IMR-90 (cell line): ENCODE measurements around the gene TRPC4AP. TPM values are rescaled to one million over a fixed set of nuclear protein-coding genes. Genes with fewer than 3 reads are reported as not detected.

Source experiments
- ATAC-seq: fragments of 200-7000 bp; cut with Tn5 transposase; 2 replicates; pipeline ENCODE4 v1.9.1; 2020; ENCODE audit warnings: low read depth, mild to moderate bottlenecking, moderate library complexity
- BruUV-seq: library from RNA; stranded (reverse); fragments of 400-500 nt; replicated peaks from 2 replicates; lab custom pipeline; 2021; lab: Mats Ljungman, UMichigan
- CTCF ChIA-PET: fragments of 300-600 bp; formaldehyde crosslinking; extraction: SDS; loops from one replicate; lab custom pipeline; 2021; ENCODE audit warnings: antibody characterized with exemption; lab: Yijun Ruan, JAX
- POLR2A ChIA-PET: fragments of 300-600 bp; sonication (Branson Sonifier 250); formaldehyde crosslinking; loops from one replicate; lab custom pipeline; 2022; ENCODE audit warnings: antibody characterized with exemption; ENCODE audit not compliant: unreplicated experiment; lab: Charles Lee
- DNase-seq: peaks from one replicate; pipeline ENCODE4 v3.0.0; 2013
- H2AFZ ChIP-seq: replicated peaks from 2 replicates; pipeline ENCODE3; 2013; ENCODE audit warnings: low read length, mild to moderate bottlenecking; ENCODE audit not compliant: poor library complexity
- H2AK5ac ChIP-seq: 2 replicates; pipeline ENCODE4 v1.6.1; 2013; ENCODE audit warnings: low read depth, low read length, inconsistent platforms
- H2AK9ac ChIP-seq: replicated peaks from 2 replicates; pipeline ENCODE3; 2013; ENCODE audit warnings: mild to moderate bottlenecking, low read depth, low read length, moderate library complexity; ENCODE audit not compliant: poor library complexity
- H2BK120ac ChIP-seq: 2 replicates; pipeline ENCODE4 v1.6.1; 2013; ENCODE audit warnings: low read depth, low read length, inconsistent platforms
- H2BK15ac ChIP-seq: 3 replicates; pipeline ENCODE4 v1.6.1; 2013; ENCODE audit warnings: low read depth, low read length, inconsistent platforms
- H2BK20ac ChIP-seq: 2 replicates; pipeline ENCODE4 v1.6.1; 2013; ENCODE audit warnings: low read depth, mild to moderate bottlenecking, inconsistent platforms, low read length, moderate library complexity
- H2BK5ac ChIP-seq: 2 replicates; pipeline ENCODE4 v1.6.1; 2013; ENCODE audit warnings: mild to moderate bottlenecking, low read depth, low read length, inconsistent platforms; ENCODE audit not compliant: poor library complexity, severe bottlenecking
- H3K14ac ChIP-seq: replicated peaks from 2 replicates; pipeline ENCODE4 v1.6.1; 2013; ENCODE audit warnings: low read depth, low read length, inconsistent platforms
- H3K18ac ChIP-seq: 2 replicates; pipeline ENCODE4 v1.6.1; 2013; ENCODE audit warnings: low read depth, low read length, control low read depth
- H3K23ac ChIP-seq: 2 replicates; pipeline ENCODE4 v1.6.1; 2013; ENCODE audit warnings: low read depth, low read length, inconsistent platforms
- H3K27ac ChIP-seq: 2 replicates; pipeline ENCODE4 v1.5.1; 2013; ENCODE audit warnings: mild to moderate bottlenecking, control low read depth, low read length; ENCODE audit not compliant: insufficient read depth
- H3K27me3 ChIP-seq: 2 replicates; pipeline ENCODE4 v1.6.1; 2013; ENCODE audit warnings: low read length; ENCODE audit not compliant: control insufficient read depth, insufficient read depth
- H3K36me3 ChIP-seq: 2 replicates; pipeline ENCODE4 v1.6.1; 2013; ENCODE audit warnings: low read length, mixed read lengths; ENCODE audit not compliant: control insufficient read depth, insufficient read depth
- H3K4ac ChIP-seq: 2 replicates; pipeline ENCODE4 v1.6.1; 2013; ENCODE audit warnings: low read depth, low read length, inconsistent platforms
- H3K4me1 ChIP-seq: 2 replicates; pipeline ENCODE4 v1.6.1; 2013; ENCODE audit warnings: low read length, mixed read lengths; ENCODE audit not compliant: control insufficient read depth, insufficient read depth
- H3K4me2 ChIP-seq: 2 replicates; pipeline ENCODE4 v1.6.1; 2013; ENCODE audit warnings: low read depth, mild to moderate bottlenecking, control low read depth, low read length, moderate library complexity
- H3K4me3 ChIP-seq: 2 replicates; pipeline ENCODE4 v1.5.1; 2013; ENCODE audit warnings: low read depth, mild to moderate bottlenecking, control low read depth, low read length, moderate library complexity; ENCODE audit not compliant: insufficient read depth
- H3K56ac ChIP-seq: 2 replicates; pipeline ENCODE4 v1.6.1; 2013; ENCODE audit warnings: low read length, inconsistent platforms; ENCODE audit not compliant: insufficient read depth; ENCODE audit errors: extremely low read depth
- H3K79me1 ChIP-seq, 2 experiments: 2 replicates each; pipeline ENCODE4 v1.6.1; 2013; ENCODE audit warnings: low read length in 2 of 2, inconsistent platforms in 1 of 2, low read depth in 1 of 2
- H3K9ac ChIP-seq: 2 replicates; pipeline ENCODE4 v1.6.1; 2013; ENCODE audit warnings: low read depth, low read length, control low read depth
- H3K9me1 ChIP-seq: 2 replicates; pipeline ENCODE4 v1.6.1; 2013; ENCODE audit warnings: low read length, inconsistent platforms; ENCODE audit not compliant: insufficient read depth
- H3K9me3 ChIP-seq: 2 replicates; pipeline ENCODE4 v1.6.1; 2013; ENCODE audit warnings: low read length; ENCODE audit not compliant: control insufficient read depth, insufficient read depth
- H4K20me1 ChIP-seq: 2 replicates; pipeline ENCODE4 v1.6.1; 2013; ENCODE audit warnings: low read length, inconsistent platforms; ENCODE audit not compliant: insufficient read depth
- H4K5ac ChIP-seq: 2 replicates; pipeline ENCODE4 v1.6.1; 2013; ENCODE audit warnings: mild to moderate bottlenecking, low read depth, low read length, control low read depth
- H4K8ac ChIP-seq, 2 experiments: 2 replicates each; pipeline ENCODE4 v1.6.1; 2013; ENCODE audit warnings: low read depth in 2 of 2, low read length in 2 of 2, control low read depth in 1 of 2, inconsistent platforms in 1 of 2
- H4K91ac ChIP-seq: 2 replicates; pipeline ENCODE4 v1.6.1; 2013; ENCODE audit warnings: low read depth, low read length, inconsistent platforms; ENCODE audit not compliant: insufficient read depth
- BHLHE40 ChIP-seq: fragments of 150-350 bp; IDR thresholded peaks from 2 replicates; pipeline ENCODE4 v1.6.1; 2016; ENCODE audit warnings: mild to moderate bottlenecking, low read depth, low read length
- CEBPB ChIP-seq: IDR thresholded peaks from 2 replicates; pipeline ENCODE4 v1.6.1; 2012; ENCODE audit warnings: low read depth, low read length, improper control_type of control experiment
- CHD1 ChIP-seq: IDR thresholded peaks from 2 replicates; pipeline ENCODE4 v1.6.1; 2012; ENCODE audit warnings: low read depth, low read length, improper control_type of control experiment
- CTCF ChIP-seq: conservative IDR thresholded peaks from 2 replicates; pipeline ENCODE4 v1.5.1; 2012; ENCODE audit warnings: mild to moderate bottlenecking, low read depth, low read length, improper control_type of control experiment
- ELK1 ChIP-seq: fragments of 150-350 bp; IDR thresholded peaks from 2 replicates; pipeline ENCODE4 v1.6.1; 2016; ENCODE audit warnings: low read depth, mild to moderate bottlenecking, low read length, moderate library complexity, borderline replicate concordance
- FOS ChIP-seq: fragments of 150-350 bp; IDR thresholded peaks from 2 replicates; pipeline ENCODE4 v1.6.1; 2016; ENCODE audit warnings: low read depth, low read length
- MAFK ChIP-seq: IDR thresholded peaks from 2 replicates; pipeline ENCODE4 v1.6.1; 2012; ENCODE audit warnings: low read depth, low read length, improper control_type of control experiment
- MAZ ChIP-seq: IDR thresholded peaks from 2 replicates; pipeline ENCODE4 v1.6.1; 2012; ENCODE audit warnings: low read depth, mild to moderate bottlenecking, low read length, improper control_type of control experiment, moderate library complexity, borderline replicate concordance
- MXI1 ChIP-seq: IDR thresholded peaks from 2 replicates; pipeline ENCODE4 v1.6.1; 2012; ENCODE audit warnings: low read depth, mild to moderate bottlenecking, low read length, moderate library complexity, borderline replicate concordance
- NFE2L2 ChIP-seq: fragments of 150-350 bp; IDR thresholded peaks from 2 replicates; pipeline ENCODE4 v1.6.1; 2016; ENCODE audit warnings: low read depth, mild to moderate bottlenecking, low read length
- POLR2A ChIP-seq: IDR thresholded peaks from 2 replicates; pipeline ENCODE4 v1.6.1; 2012; ENCODE audit warnings: mild to moderate bottlenecking, low read depth, low read length
- RAD21 ChIP-seq: IDR thresholded peaks from 2 replicates; pipeline ENCODE4 v1.6.1; 2012; ENCODE audit warnings: low read length, improper control_type of control experiment
- RCOR1 ChIP-seq: IDR thresholded peaks from 2 replicates; pipeline ENCODE4 v1.6.1; 2012; ENCODE audit warnings: mild to moderate bottlenecking, low read length, improper control_type of control experiment; ENCODE audit not compliant: insufficient replicate concordance
- RFX5 ChIP-seq: IDR thresholded peaks from 2 replicates; pipeline ENCODE4 v1.8.0; 2012; ENCODE audit warnings: low read depth, mild to moderate bottlenecking, low read length, moderate library complexity
- SMC3 ChIP-seq: fragments of 150-350 bp; IDR thresholded peaks from 2 replicates; pipeline ENCODE4 v1.6.1; 2016; ENCODE audit warnings: low read depth, mild to moderate bottlenecking, antibody characterized with exemption, low read length, moderate library complexity
- USF2 ChIP-seq: fragments of 150-350 bp; IDR thresholded peaks from 2 replicates; pipeline ENCODE4 v1.6.1; 2017; ENCODE audit warnings: mild to moderate bottlenecking, antibody characterized with exemption, low read length, low read depth
- WGBS, 2 experiments: methylation state at CpG; one replicate each; pipeline versions ENCODE4 v1.1.5 to v1.1.7; 2013; ENCODE audit warnings: missing lambda C conversion rate in 2 of 2; ENCODE audit not compliant: insufficient read length in 1 of 2; ENCODE audit errors: extremely low coverage in 2 of 2; 5-methylcytosine and 5-hydroxymethylcytosine counted together
- dilution Hi-C: fragments of 300-500 bp; cut with HindIII; formaldehyde crosslinking; loops from one replicate; pipeline ENCODE4 v1.14.3; 2018; ENCODE audit warnings: low sequenced_read_pairs; ENCODE audit not compliant: unreplicated experiment
- in situ Hi-C: fragments of 300-500 bp; cut with MboI; formaldehyde crosslinking; loops from 3 replicates; pipeline ENCODE4 v1.14.3; 2019; ENCODE audit warnings: low sequenced_read_pairs, inconsistent platforms, mixed read lengths
- intact Hi-C: fragments of 100-400 bp; cut with micrococcal nuclease; formaldehyde crosslinking; loops from 2 replicates; pipeline ENCODE4 v1.10.0; 2022
- polyA plus RNA-seq, 3 experiments: library from polyadenylated mRNA; depleted of rRNA; stranded (reverse); fragments of >200 nt; gene quantifications; 2 replicates each; pipeline ENCODE4 v1.2.3, GENCODE V29; 2012; ENCODE audit warnings: low replicate concordance in 1 of 3
- total RNA-seq: library from RNA; depleted of rRNA; stranded (reverse); fragments of >200 nt; gene quantifications from 2 replicates; pipeline ENCODE4 v1.2.3, GENCODE V29; 2012

The TRPC4AP gene
- total and polyA plus RNA-seq, 2 of the 4 experiments (the other 2 are of a cell fraction) = 41.0 to 81.0 TPM

- DNase-seq (no peak), ATAC-seq (no peak)
- H2BK120ac ChIP-seq = no peak overlapping the region
- peaks cover 13 to 39% of the 10 kb centered on the region in 2 experiments for H3K79me1 ChIP-seq
- ChIA-PET POLR2A (no interaction called here), CTCF (no interaction called here)
- H3K9ac ChIP-seq = no peak overlapping the region
- no peak overlapping the region for H3K4me2 ChIP-seq
- in situ Hi-C loops (no loop called here), intact Hi-C loops (no loop called here), dilution Hi-C loops (no loop called here)
- no peak overlapping the region for H2BK20ac ChIP-seq
- no peak overlapping the region for H3K4me3 ChIP-seq
- H3K4me1 ChIP-seq = 0 out of 2 replicates have a peak, but pooled peaks cover 3% of the 10 kb centered on the region
- H2BK5ac ChIP-seq = no peak overlapping the region
- no peak overlapping the region for H2BK15ac ChIP-seq
- no peaks in the 10 kb centered on the region for H3K27me3 ChIP-seq
- peaks cover 14% of the 10 kb centered on the region for H3K36me3 ChIP-seq
- no peak overlapping the region for H3K4ac ChIP-seq
- peaks cover 47% of the 10 kb centered on the region for H4K20me1 ChIP-seq
- H3K9me3 ChIP-seq = no peaks in the 10 kb centered on the region
- no peak overlapping the region for H2AK5ac ChIP-seq
- H4K5ac ChIP-seq = no peak overlapping the region
- no peak overlapping the region for H4K91ac ChIP-seq
- H3K14ac ChIP-seq = no peak overlapping the region
- no peak overlapping the region for H3K18ac ChIP-seq
- H3K23ac ChIP-seq = no peak overlapping the region
- H3K56ac ChIP-seq = no peak overlapping the region
- no peak overlapping the region for H2AFZ ChIP-seq
- H3K9me1 ChIP-seq = peaks cover 3% of the 10 kb centered on the region
- H2AK9ac ChIP-seq = no peak overlapping the region
- WGBS, 2 experiments = no CpG with 5 or more reads among the region's 5 CpGs
- H4K8ac ChIP-seq = no peak overlapping the region
- no peak overlapping the region for H3K27ac ChIP-seq
- TF ChIP-seq USF2 = no peak
- no peak for TF ChIP-seq MAFK
- TF ChIP-seq ELK1 = no peak
- no peak for TF ChIP-seq CTCF
- TF ChIP-seq MAZ = no peak
- no peak for TF ChIP-seq CHD1
- TF ChIP-seq FOS = no peak
- TF ChIP-seq RAD21 = no peak
- TF ChIP-seq CEBPB = no peak
- TF ChIP-seq BHLHE40 = no peak
- TF ChIP-seq RFX5 = no peak
- no peak for TF ChIP-seq POLR2A
- no peak for TF ChIP-seq RCOR1
- TF ChIP-seq MXI1 = no peak
- no peak for TF ChIP-seq NFE2L2
- no peak for TF ChIP-seq SMC3
- no TSS peak for BruUV-seq
These were observed 14.7 kb downstream of the TRPC4AP start for GRCh38 chr20:35077872-35078271.
